HG03469 (cell line): ENCODE results near the gene IL4R.
"Not testable (repeated sequence)": the region's sequence is repeated elsewhere in the genome, so short reads cannot be mapped to it uniquely, and the experiment has no call there.

ENCODE experiments used
- ATAC-seq: cut with Tn5 transposase; IDR thresholded peaks from one replicate; pipeline ENCODE4 v1.9.1; 2021; ENCODE audit warnings: mild to moderate bottlenecking, moderate library complexity, moderate number of reproducible peaks; ENCODE audit not compliant: unreplicated experiment

Gene IL4R

DNA sequence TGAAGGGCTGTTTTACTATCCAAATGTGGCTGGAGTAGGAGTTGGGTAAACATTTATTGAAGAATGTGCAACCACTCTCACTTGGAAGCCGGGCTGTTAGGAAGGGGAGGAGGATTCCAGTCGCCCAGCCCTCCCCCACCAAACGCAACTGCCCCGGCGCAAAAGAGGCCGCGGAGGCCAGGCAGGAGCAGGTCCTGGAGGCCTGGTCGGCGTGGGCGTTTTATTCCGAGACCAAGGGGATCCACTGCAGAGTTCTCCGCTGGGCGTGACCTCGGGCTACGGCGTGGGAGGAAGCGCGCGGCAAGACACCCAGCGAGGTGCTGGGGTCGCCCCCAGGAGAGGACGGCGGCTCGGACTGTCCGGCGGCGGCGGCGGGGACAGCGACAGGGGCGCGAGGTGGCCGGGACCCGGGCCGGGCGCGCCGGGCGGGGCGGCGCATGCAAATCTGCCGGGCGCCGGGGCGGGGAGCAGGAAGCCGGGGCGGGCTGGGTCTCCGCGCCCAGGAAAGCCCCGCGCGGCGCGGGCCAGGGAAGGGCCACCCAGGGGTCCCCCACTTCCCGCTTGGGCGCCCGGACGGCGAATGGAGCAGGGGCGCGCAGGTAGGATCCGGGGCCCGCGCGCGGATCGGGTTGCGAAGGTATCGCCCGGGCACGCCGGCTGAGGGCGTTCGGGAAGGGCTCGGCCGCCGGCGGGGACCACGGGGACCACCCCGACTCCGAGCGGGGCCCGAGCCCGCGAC lies at the start of gene IL4R:
Gene IL4R (plus strand): TSS at position 553 of the 739 bp plus-strand sequence. CDS start 26,230 bp downstream, outside the sequence.
- ATAC-seq: no peak

GRCh38 chr16:27264151-27264550 lies 49.6 kb upstream of the IL4R start:
- no peak for ATAC-seq

- no peak for ATAC-seq
Observed at GRCh38 chr16:27265982-27266381, 47.8 kb upstream of the IL4R start.

- no peak for ATAC-seq
Observed at GRCh38 chr16:27267037-27267677, 46.6 kb upstream of the IL4R start.

DNA sequence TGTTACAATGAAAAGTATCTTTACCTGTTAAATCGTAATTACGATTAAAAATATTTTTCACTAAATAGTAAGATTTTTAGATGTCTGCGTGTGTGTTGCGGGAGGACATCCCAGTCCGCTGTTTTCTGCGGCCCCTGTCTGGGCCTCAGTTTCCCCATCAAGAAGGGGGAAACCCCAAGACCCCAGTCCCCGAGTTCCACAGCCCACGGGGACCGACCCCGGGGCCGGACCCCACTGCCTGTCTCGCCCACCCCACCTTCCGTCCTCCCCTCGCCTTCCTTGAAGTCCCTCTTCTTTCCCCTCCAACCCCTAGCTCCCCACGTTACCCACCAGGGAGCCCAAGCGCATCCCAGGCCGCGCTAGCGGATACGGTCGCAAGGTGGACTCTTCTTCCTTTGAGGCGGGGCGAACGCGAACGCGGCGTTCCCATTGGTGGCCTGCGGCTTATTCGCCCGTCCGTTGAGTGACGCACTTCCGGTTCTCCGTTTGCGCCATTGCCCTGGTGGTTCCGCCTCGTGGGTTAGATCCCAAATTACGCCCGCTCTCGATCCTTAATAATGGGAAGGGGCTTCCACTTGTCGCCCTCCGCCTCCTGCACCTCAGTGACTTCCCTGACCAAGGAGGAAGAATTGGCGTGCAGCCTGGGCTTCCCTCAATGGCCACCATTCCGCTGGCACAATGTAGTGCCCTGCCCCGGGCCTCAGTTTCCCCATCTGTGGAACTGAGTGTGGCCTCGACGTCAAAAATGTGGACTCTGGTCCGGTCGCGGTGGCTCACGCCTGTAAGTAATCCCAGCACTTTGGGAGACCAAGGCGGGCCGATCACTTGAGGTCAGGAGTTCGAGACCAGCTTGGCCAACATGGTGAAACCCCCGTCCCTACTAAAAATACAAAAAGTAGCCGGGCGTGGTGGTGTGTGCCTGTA lies 45.1 kb upstream of the IL4R start, which contains the start of gene NSMCE1:
Gene NSMCE1 (minus strand): TSS at position 397 of the 924 bp plus-strand sequence. CDS start 11,202 bp downstream, outside the sequence.
- peak; percentile 94 for ATAC-seq

DNA sequence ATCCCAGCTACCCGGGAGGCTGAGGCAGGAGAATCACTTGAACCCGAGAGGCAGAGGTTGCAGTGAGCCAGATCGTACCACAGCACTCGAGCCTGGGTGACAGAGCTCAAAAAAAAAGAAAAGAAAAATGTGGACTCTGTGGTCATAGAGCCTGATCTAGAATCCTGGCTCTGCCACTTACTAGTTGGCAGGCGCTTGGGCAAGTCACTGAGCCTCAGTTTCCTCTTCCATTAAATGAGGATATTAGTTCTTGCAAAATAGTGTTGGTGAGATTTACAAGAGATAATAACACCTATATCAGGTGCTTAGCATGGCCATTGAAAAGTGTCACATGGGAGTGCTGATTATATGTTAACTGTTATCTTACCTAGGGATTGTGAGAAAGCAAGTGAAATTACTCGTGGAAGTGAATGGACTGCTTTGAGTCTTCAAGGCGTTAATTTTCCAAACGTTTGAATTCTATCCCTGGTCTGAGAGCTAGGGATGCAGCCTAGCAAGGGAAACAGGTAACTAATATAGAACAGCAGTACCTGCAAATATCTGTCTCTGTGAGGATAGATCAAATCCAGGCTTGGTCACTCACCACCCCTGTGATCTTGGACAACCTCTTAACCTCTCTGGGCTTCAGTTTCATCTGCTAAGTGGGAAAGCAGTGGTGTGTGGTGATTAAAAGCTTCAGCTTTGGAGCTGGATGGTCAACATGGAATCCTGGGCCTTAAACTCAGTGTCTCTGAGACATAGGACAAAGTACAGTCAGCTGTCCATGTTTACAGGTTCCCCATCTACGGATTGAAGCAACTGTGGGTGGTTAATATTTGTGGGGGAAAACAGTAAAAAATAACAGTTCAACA lies 44.2 kb upstream of the IL4R start:
- no peak for ATAC-seq

- no peak for ATAC-seq
Observed at GRCh38 chr16:27270349-27270748, 43.4 kb upstream of the IL4R start.

- ATAC-seq: no peak
Observed at GRCh38 chr16:27272076-27272475, 41.7 kb upstream of the IL4R start.

GRCh38 chr16:27272697-27273096 lies 41.1 kb upstream of the IL4R start:
- not testable (repeated sequence) for ATAC-seq

GRCh38 chr16:27273330-27273669 lies 40.5 kb upstream of the IL4R start:
- no peak for ATAC-seq

GRCh38 chr16:27273670-27274423 lies 39.9 kb upstream of the IL4R start:
- ATAC-seq: no peak

DNA sequence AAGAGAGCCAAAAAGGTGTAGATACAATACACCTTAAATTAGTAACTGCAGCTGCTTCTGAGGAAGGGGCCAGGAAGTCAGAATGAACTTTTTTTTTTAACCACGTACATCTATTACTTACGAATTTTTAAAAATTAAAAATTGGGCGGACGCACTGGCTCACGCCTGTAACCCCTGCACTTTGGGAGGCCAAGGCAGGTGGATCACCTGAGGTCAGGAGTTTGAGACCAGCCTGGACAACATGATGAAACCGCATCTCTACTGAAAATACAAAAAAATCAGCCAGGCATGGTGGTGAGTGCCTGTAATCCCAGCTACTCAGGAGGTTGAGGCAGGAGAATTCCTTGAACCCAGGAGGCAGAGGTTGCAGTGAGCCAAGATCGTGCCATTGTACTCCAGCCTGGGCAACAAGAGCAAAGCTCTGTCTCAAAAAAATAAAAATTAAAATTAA lies 39.3 kb upstream of the IL4R start:
- ATAC-seq: not testable (repeated sequence)

GRCh38 chr16:27275394-27275793 lies 38.4 kb upstream of the IL4R start:
- ATAC-seq: no peak

GRCh38 chr16:27281243-27281642 lies 32.5 kb upstream of the IL4R start:
- no peak for ATAC-seq

GRCh38 chr16:27284865-27285675 lies 28.7 kb upstream of the IL4R start:
- no peak for ATAC-seq

- no peak for ATAC-seq
Observed at GRCh38 chr16:27285676-27286196, 28.0 kb upstream of the IL4R start.

DNA sequence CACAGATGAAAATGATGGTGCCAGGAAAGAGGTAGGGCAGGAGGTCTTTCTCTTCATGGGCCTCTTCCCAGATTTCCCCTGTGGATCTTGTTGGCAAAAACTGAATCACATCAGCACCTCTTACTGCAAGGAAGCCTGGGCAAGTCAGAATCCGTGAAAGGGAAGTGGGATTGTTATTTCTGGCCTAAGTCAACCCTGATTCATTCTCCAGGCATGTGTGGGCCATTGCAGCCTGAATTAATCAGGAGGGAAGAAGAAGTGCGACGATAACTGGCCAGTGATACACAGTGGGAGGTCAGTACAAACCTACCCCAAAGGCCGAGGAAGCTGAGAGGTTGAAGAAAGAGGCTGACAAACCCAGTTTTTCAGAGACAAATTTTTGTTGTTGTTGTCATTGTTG lies 27.3 kb upstream of the IL4R start:
- no peak for ATAC-seq

GRCh38 chr16:27287051-27287811 lies 26.5 kb upstream of the IL4R start:
- no peak for ATAC-seq
